Kasumi-1 (cell line): Measurements from ENCODE around the gene CBX5.
"Not testable (repeated sequence)": the region's sequence is repeated elsewhere in the genome, so short reads cannot be mapped to it uniquely, and the experiment has no call there.

Source experiments
- DNase-seq, 2 experiments: peaks; one replicate each; lab custom pipeline; 2025; lab: John Stamatoyannopoulos, UW

Gene CBX5

DNA sequence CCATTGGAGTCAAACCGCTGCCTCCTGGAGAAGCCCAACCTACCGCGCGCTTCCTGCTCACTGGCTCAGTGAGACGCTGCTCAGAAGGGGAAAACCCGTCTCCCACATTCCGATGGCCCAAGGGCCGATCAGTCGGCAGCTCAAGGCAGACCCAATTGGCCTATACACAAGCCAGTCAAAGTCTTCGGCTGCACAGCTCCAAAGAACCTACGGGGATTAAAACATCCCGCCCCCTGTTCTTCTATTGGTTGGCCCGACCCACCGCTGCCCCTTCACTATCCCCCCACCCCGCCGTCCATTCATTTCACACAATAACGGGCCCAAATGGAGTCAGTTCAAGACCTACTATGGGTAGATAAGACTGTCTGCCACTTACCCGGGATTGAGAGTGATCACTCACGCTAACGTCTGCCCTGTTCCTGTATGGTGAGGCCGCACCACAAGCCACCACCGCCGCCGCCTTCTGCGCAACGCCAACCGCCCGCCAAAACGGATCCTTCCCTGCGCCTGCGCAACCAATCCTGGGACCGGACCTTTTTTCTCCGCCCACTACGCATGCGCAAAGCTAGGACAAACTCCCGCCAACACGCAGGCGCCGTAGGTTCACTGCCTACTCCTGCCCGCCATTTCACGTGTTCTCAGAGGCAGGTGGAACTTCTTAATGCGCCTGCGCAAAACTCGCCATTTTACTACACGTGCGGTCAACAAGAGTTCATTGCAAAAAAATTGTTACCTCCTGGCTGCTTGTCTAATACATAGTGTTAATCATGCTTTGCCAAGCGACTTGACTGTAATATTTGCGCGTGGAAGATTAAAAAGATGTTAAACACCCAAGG, at the start of gene CBX5:
CBX5 (minus strand) TSS at position 491 of the 836 bp plus-strand sequence. CDS start 22,472 bp downstream, outside the sequence.
- DNase-seq = peak; percentile 97 to 98

DNA sequence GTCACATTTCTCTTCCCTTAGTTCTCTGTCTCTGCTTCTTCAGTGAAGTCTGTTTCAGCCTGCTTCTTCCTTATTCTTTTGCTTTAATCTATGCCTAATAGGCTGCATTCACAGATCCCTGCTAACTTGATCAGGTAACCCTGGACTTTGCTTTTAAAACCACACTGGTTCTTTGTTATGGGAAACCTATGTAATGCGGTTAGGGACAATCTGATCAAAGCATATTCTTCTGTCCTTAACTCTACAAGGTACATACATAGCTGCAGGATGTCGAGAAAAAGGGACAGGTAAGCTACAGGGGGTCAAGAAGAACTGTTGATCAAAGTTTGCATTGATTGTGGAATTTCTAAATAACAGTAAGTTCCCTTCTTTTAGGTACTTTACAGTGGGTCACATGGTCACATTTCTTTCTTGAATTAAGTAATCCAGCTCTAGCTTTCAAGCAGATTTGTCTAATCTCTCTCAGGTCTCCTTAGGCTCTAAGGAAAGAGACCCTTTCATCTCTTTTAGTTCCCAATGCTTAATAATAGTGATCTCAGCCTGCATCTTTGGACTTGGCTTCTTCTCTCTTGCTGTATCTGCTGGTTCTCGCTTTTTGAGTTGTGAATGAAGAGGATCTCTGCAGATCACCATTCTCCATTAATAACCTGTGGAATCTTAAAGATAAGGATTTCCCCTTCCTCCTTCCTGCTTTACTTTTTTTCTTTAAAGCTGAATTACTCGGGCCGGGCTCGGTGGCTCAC, 48.8 kb upstream of the CBX5 start:
- DNase-seq = no peak

DNA sequence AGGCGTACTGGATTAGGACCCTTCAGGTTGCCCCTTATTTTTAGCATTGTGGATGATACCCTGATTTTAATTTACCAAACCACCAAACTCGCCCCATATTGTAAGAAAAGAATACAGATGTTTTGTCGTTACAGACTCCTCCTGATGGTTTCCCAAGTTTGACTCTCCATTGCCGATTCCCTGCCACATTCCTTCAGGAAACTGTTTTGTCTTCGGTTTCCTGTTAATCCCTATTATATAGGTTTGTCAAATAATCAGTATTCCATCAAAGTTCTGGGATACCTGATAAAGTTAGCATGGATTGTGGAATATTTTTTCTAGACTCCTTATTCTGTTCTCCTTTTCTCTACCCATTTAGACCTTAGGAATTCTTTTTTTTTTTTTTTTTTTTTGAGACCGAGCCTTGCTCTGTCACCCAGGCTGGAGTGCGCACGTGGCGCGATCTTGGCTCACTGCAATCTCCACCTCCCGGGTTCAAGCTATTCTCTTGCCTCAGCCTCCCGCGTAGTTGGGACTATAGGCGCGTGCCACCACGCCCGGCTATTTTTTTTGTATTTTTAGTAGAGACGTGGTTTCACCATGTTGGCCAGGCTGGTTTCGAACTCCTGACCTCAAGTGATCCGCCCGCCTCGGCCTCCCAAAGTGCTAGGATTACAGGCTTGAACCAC, 45.7 kb upstream of the CBX5 start:
- DNase-seq = not testable (repeated sequence)

DNA sequence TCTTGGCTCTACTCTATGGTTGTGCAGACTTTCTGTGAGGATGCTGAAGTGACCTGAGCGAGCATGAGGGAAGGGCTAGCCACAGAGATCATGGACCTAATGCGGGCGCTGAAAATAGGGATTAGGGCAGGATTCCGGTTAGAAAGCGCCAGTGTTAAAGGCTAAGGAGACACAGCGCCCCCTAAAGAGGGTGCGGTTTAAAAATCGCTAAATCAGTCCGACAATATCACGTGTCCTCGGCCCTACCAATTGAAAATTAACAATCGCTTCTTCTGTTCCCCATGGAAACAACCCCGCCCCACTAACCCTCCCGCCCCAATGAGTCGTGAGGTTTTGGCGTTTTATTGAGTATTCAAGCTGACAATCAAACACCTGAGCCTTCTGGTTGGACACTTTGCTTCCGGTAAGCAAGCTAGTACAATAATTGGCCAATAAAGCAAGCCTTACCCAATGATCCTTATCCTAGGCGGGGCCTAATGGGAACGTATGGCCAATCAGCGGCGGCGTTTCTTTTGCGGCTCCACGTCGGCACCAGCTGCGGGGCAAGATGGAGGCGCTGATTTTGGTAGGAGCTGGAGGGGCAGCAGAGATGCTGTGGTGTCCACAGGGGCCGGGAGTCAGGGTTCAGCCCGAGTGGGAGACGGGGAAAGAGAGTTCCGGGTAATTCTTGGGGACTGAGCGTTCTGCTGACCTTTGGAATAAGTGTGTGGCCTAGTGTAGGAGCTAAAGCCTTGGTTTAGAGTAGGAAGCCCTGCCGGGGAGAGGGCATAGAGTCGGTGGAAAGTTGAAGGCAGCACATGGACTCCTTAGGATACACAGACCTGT, 44.9 kb upstream of the CBX5 start, which contains the start of gene COPZ1:
COPZ1 (plus strand) TSS at position 515 of the 825 bp plus-strand sequence; CDS start at position 548, 33 bp downstream.
- peak; percentile 99 to 100 for DNase-seq

DNA sequence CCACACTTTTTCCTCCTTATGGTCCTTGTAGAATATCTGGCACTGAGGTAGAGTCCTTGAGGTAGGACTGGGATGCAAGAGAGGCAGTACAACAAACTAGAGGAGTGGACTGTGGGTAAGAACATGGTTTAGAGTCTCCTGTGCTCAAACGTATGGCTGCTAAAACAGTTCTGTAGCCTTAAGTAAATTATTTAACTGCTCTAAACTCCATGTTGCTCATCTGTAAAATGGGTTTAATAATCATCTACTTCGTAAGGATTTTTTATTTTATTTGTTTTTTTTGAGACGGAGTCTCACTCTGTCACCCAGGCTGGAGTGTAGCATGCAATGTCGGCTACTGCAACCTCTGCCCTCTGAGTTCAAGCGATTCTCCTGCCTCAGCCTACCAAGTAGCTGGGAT, 41.4 kb upstream of the CBX5 start:
- DNase-seq = no peak

DNA sequence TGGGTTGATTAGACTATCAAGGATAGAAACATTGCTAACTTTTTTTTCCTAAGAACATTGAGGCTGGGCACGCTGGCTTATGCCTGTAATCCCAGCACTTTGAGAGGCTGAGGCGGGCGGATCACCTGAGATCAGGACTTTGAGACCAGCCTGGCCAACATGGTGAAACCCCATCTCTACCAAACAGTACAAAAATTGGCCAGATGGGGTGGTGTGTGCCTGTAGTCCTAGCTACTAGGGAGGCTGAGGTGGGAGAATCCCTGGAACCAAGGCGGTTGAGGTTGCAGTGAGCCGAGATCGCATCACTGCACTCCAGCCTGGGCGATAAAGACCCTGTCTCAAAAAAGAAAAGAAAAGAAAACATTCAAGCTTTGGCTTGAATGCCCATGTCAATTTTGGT, 32.4 kb upstream of the CBX5 start:
- DNase-seq = not testable (repeated sequence)

DNA sequence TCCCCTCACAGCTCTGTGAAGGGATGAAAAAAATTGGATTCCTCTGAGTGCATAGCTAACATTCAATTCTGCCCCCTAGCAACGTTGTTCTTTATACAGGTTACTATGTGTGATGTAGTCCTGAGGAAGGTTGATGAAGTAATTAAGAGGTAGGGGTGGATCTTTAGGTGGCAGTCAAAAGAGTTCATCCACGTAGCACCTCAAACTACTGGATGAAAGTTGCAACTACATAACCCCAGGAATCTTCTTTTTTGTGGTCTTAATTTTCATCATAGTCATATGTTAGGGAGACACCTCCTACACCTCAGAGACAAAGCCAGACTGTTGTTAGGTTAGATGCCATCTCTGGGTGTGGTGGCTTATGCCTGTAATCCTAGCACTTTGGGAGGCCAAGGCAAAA, 31.1 kb upstream of the CBX5 start:
- no peak for DNase-seq

DNA sequence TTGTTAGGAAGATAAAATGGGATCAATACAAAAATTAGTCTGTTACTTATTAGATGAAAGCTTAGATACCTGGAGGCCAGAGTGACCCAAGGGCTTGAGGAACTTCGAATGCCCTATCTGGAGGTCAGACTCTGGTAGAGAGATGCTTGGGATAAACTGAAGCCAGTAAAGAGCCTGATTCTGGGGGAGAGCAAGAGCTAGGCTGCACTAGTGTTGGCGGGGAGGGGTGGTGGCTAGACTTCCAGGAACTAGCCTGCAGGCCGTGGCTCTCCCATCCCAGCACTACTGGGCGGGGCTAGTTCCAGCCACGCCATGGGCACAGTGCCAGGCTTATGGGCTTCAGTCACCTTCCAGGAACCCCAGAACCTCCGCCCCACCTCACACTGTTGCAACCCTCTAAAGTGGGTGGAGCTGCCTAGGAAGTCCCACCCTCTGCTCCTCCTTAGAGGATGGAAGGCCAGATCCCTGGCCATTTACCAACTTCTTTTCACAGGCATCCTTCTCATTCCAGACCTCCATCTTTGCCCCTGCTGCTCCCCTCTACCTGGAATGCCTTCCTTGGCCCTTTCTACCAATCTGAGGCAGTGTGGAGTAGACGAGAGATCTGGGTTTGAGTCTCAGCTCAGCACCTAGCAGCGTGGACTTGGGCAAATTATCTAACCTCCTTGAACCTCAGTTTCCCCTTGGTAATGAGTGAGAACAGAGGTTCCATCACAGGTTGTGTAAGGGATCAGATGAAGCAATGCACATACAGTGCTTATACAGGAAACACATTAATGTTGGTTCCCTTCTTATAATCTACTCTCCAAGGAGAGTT, 27.2 kb upstream of the CBX5 start:
- peak; percentile 81 to 89 for DNase-seq

DNA sequence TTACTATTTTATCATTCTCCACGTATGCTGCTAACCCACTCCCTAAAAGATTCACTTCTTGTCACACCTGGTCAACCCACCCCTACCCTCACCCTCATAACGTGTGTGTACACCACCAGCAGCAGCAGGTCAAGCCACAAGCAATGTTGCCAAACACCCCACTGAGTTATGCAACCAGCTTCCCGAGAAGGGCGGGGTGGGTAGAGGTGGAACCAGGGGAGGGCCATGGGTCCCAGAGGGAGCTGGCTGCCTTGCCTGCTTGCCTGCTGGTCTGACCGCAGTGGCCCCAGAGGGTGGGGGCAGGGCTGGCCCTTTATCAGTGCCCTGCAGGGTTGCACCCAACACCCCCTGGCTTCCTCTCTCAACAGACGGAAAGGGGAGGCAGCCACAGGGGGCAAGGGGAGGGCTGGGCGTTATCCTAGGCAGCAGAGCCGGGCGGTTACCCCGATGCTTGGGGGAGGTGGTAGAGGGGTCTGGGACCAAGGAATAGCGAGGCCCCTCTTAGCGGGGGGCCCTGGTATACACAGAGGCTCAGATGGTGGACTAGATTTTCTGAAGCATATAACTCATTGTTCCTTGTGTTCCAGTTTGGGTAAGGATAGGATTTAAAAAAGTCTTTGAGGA, 24.4 kb upstream of the CBX5 start:
- DNase-seq = peak; percentile 92 to 94

DNA sequence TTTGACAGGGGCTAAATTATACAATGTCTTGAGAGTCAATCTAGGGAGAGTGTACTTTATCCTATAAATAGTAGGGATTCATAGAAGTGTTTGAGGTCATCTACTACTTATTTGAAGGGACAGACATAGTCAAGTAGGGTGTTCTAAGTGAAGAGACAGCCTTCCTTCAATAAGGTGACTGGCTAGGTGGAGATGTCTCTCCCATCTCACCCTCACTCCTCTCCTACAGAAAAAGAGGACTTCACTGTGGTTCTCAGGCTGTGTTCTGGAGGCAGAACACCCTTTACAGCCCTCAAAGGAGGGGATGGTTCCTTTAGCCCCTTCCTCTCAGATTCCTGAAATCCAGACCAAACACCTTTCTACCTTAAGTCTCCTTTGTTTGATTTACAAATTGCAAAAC, 23.7 kb upstream of the CBX5 start:
- DNase-seq = no peak

DNA sequence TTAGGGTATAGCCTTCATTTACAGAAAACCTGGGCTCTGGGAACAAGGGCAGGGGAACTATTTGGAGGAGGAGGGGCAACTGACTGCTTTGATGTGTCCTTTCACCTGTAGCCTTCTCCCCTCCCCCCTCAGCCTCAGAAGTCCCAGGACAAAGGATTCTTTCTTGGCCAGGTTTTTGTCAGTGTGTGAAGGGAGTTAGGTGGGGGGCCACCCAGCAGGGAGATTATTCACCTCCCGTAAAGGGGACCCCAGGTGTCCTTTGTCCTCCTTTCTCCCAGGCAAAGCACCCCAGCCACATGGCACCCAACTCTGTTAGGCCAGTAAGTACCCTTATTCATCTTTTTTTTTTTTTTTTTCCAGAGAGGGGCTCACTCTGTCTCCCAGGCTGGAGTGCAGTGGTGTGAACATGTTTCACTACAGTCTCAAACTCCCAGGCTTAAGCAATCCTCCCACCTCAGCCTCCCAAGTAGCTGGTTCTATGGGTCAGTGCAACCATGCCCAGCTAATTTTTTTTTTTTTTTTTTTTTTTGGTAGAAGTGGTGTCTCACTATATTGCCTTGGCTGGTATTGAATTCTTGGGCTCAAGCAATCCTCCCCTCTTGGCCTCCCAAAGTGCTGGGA, 21.6 kb upstream of the CBX5 start:
- DNase-seq = no peak

DNA sequence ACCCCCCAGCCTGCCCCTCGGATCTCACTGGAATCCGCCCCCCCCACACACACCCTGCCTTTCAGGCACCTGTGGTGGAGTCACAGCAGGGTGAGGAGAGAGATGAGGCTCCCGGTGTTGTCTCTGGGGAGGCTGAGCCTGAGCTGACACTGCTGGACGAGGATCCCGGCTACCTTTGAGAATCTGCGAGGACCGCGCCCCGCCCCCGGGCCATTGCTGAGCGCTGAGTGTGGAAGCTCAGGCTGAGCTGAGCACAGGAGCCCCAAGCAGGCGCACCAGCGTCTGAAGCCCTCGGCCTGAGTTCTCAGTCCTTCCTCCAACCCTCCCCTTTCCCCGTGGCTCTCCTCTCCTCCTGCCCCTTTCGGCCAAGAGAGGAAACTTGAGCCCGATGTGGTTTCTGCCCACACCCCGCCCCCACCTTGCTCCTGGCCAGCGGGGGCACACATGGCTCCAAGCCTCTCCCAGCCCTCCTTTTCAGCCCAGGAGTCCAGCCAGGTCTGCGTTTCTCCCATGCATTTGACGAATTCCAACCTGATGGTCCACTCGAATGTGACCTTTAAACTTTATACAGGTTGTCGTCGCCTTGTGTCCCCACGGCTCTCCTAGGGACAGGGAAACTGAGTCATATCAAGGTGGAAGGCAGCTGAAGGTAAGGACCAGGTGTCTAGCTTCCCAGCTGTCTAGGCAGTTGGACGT, 21.0 kb upstream of the CBX5 start, which contains the start of gene NFE2:
NFE2 (minus strand) TSS at position 284 of the 696 bp plus-strand sequence. CDS start 5,767 bp downstream, outside the sequence.
- peak; percentile 62 to 73 for DNase-seq

DNA sequence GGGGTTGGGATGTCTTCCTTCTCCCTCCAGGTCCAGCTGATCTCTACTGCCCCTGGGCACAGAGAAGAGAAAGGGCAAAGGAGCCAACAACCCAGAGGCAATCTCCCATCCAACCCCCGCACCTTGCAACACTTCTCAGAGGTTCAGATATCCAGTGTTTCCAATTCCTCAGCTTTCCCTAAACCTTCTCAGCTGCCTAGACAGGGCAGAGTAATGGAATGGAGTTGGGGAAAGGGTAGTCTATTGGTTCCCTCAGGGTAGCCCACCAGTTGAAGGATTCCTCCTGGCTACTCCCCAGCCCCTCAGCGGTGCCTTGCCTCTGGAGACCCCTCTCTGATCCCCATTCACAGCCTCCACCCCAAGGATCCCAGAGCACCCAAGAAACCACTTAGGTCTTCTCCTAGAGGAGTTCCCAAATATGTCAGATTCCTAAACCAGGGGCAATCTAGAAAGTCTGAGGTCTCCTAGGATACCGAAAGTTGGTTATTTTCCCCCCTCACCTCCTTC, 20.4 kb upstream of the CBX5 start:
- DNase-seq = no peak

DNA sequence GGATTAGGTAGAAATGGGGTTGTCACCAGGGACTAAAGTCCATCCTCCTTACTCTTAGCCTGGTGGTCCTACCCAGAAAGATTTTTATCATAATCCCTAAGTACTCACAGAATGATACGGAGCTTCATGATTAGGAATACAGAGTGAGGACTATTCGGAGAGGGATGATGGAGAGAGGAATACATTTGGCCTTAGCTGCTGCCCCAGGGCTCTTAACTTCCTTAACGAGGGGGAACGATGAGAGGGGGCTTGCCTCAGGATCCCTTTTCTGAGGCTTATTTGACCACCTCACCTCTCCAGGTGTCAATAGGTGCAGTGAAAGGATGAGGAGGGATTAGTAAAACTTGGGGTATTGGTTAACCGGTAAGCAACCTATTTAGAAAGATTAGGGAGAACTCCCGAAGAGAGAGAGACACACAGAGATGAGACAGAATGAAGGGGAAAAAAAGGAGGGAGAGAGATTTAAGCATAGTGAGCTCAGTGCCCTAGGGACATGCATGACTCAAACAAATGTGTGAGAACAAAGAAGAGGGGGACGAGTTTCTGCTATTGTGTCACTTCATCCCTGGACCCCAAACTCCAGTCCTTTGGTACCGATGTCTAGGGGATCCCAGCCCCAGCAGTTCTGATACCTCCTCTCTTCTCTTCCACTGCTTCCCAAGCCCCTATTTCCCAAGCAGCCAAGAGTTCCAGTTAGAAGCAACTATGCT, 19.7 kb upstream of the CBX5 start:
- no peak for DNase-seq

DNA sequence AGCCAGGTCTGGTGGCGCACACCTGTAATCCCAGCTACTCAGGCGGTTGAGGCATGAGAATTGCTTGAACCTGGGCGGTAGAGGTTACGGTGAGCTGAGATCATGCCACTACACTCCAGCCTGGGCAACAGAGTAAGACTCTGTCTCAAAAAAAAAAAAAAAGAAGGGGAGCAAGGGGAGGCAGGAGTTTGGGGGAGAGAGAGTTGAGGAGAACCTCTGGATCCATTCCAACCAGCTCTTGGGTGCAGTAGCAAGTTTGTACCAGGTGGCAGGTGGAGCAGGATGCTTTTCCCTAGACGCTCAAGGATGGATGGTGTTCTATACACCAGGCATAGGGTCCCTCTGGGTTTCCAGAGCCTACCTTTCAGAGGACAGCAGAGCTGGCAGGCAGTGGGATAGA, 19.0 kb upstream of the CBX5 start:
- no peak for DNase-seq

DNA sequence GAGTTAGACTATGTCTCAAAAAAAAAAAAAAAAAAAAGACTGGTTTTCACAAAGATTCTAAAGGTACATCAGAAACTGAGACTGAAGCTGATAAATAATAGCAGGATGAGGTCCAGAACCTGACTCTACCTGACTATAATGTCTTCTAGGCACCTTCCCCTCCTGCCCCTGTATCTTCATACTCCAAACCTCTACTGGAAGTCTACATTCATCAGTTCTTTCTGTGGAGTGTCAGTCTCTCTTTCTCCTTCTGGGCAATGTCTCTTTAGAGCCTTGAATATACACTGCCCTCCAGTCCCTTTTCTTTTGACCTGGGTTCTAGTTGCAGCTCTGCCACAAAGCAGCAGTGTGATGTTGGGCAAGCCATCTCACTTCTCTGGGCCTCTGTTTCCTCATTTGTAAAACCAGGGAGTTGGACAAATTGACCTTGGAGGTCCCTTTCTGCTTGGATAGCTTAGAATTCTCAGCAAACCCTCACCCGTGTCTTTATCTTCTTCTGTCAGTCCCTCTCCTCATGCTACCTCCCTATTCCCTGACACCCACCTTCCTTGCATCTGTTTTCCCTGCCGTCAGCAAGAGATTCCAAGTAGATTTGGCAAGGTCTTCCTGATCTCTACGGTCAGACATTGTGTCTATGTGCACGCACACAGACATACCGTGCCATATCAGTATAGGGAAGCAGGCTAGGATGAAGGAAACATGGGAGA, 16.6 kb upstream of the CBX5 start:
- no peak for DNase-seq

DNA sequence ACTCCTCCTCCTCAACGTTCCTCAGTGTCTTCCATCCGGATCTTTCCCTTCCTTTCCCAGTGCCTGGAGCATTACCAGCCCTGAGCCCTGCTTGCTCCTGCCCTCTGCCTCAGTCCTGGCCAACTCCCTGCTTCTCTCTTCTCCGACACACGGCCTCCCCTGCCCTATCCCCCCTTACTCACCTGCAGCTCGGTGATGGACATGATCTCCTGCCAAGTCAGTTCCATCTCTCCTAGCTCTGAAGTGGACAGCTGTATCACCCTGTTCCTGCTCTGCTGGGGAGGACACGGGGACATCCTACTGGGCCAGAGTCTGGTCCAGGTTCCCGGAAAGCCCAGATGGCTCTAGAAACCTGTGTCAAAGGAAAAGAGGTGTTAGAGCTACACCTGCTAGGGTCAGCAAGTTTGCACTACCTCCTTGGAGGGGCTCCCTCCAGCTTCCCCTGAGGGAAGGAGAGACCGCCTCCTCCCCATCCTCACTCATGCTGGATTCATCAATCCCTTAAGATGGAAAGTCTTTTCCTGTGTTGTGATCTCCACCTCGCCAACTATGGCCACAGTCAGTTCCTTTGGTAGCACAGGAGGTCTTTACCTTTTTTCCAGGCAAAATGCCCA, 15.1 kb upstream of the CBX5 start:
- no peak for DNase-seq
